ENCODE data around the gene PPP6R3. TPM values are rescaled to one million over a fixed set of nuclear protein-coding genes. Genes with fewer than 3 reads are reported as not detected.
"Not testable (repeated sequence)": the region's sequence is repeated elsewhere in the genome, so short reads cannot be mapped to it uniquely, and the experiment has no call there.

PPP6R3 gene
- polyA plus RNA-seq, 2 donors = 23.0 to 24.8 TPM

DNA sequence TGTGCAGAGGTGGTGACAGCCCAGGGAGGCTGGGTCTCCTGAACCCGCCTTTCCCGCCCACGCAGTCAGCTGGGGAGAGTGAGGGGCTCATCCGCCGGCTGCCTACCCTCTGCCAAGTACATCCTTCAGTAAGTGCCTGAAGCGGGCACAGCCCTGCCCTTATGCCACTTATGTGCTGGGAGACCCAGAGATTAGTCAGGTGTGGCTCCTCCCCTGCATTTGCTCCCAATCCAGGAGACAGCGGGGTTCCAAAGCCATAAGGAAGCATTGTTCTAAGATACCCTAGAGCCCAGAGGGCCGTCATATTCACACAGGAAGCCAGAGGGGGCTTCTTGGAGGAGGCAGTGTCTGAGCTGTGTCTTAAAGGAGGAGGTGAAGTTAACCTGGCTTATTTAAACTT is 5.8 kb upstream of the PPP6R3 start:
- Histone ChIP-seq H3K4me1 (ENCODE audit: control insufficient read depth in 2 of 2, insufficient read depth in 2 of 2, low read length in 1 of 2) (peaks cover 3 to 7% of the 10 kb centered on the region in 2 donors), H3K9me3 (ENCODE audit: control insufficient read depth in 2 of 2, insufficient read depth in 1 of 2, low read depth in 1 of 2, low read length in 1 of 2) (no peaks in the 10 kb centered on the region), H3K4me3 (ENCODE audit: low read depth in 1 of 2, low read length in 2 of 2) (no peak overlapping the region), H3K36me3 (ENCODE audit: control insufficient read depth in 2 of 2, insufficient read depth in 2 of 2, low read length in 1 of 2) (no peaks in the 10 kb centered on the region), H3K27me3 (ENCODE audit: control insufficient read depth in 1 of 2, insufficient read depth in 2 of 2, low read length in 2 of 2) (no peaks in the 10 kb centered on the region), H3K27ac (ENCODE audit: low read depth in 2 of 2, low read length in 1 of 2) (no peak overlapping the region)
- 40 to 47% methylated on average over 8 of the region's 8 CpGs for WGBS, 2 donors

DNA sequence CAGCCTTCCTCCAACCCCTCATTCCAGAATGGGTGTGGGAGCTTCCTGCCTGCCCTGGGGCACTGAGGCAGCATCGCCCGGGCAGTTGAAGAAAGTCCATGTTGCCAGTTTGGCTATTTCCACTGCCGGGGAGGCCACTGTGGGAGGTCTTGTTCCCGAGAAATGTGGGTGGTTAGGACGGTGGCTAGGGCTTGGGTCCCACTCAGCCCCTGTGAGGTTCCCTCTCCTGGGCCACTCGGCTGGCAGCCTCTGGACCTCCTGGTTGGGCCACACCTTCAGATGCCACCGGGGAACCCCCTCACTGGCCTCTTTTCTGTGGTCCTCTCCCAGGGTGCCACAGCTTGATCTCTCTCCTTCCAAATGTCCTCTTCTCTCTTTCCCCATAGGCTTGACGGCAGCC is 5.1 kb upstream of the PPP6R3 start:
- Histone ChIP-seq H3K36me3 (ENCODE audit: control insufficient read depth in 2 of 2, insufficient read depth in 2 of 2, low read length in 1 of 2) (no peaks in the 10 kb centered on the region), H3K4me1 (ENCODE audit: control insufficient read depth in 2 of 2, insufficient read depth in 2 of 2, low read length in 1 of 2) (peaks cover 3 to 8% of the 10 kb centered on the region in 2 donors), H3K4me3 (ENCODE audit: low read depth in 1 of 2, low read length in 2 of 2) (no peak overlapping the region), H3K27me3 (ENCODE audit: control insufficient read depth in 1 of 2, insufficient read depth in 2 of 2, low read length in 2 of 2) (no peaks in the 10 kb centered on the region), H3K27ac (ENCODE audit: low read depth in 2 of 2, low read length in 1 of 2) (no peak overlapping the region), H3K9me3 (ENCODE audit: control insufficient read depth in 2 of 2, insufficient read depth in 1 of 2, low read depth in 1 of 2, low read length in 1 of 2) (no peaks in the 10 kb centered on the region)
- 60 to 74% methylated on average over 8 of the region's 8 CpGs for WGBS, 2 donors

DNA sequence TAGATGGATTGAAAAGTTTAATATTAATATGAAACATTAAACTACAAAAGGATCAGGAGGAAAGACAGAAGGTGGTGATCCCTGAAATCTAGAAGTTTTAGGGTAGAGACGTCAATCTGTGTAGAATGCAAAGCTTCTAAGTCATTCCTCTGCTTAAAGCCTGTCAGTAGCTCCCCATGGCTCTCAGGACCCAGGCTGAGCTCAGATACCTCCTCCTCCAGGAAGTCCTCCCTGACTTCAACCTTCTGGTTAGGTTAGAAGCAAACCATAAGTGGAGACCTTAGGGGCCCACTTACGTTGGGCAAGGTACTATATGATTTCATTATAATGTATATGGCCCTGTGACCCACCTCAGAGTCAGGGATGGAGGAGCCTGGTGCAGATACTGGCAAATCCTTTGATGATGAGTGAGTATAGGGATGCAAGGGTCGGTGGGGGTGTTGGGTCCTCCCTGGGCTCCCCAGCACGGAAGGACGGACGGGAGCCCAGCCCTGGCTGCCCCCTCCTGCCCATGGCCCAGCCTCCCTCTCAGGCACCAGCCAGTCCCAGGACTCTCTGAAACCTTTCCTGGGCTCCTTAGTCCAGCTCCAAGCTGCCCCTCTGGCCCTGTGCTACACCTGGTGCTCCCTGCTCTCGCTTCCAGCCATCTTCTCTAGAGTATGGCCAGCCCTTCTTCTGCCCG is 3.2 kb upstream of the PPP6R3 start:
- no peaks in the 10 kb centered on the region for H3K36me3 ChIP-seq (ENCODE audit: control insufficient read depth in 2 of 2, insufficient read depth in 2 of 2, low read length in 1 of 2)
- H3K27ac ChIP-seq (ENCODE audit: low read depth in 2 of 2, low read length in 1 of 2) = no peak overlapping the region
- H3K9me3 ChIP-seq (ENCODE audit: control insufficient read depth in 2 of 2, insufficient read depth in 1 of 2, low read depth in 1 of 2, low read length in 1 of 2) = no peaks in the 10 kb centered on the region
- WGBS, 2 donors = 75 to 89% methylated on average over 7 to 8 of the region's 8 CpGs
- no peak overlapping the region for H3K4me3 ChIP-seq (ENCODE audit: low read depth in 1 of 2, low read length in 2 of 2)
- peaks cover 3 to 8% of the 10 kb centered on the region in 2 donors for H3K4me1 ChIP-seq (ENCODE audit: control insufficient read depth in 2 of 2, insufficient read depth in 2 of 2, low read length in 1 of 2)
- no peaks in the 10 kb centered on the region for H3K27me3 ChIP-seq (ENCODE audit: control insufficient read depth in 1 of 2, insufficient read depth in 2 of 2, low read length in 2 of 2)

DNA sequence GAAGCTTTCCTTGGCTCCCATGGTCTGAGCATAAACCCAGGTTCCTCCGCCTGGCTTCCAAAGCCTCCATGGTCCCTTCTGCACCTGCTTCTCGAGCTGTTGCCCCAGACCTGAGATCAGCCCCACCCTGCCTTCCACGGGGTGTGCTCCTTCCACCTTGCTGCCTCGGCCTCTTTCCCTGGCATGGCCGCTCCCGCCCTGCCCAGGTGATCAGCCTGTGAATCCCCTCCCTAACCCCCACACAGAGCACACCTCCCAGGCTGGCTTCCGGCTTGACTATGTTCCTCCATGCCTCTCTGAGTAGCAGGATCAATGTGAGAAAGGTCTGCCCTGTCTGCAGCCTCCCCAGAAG is 2.7 kb upstream of the PPP6R3 start:
- no peak overlapping the region for H3K27ac ChIP-seq (ENCODE audit: low read depth in 2 of 2, low read length in 1 of 2)
- H3K27me3 ChIP-seq (ENCODE audit: control insufficient read depth in 1 of 2, insufficient read depth in 2 of 2, low read length in 2 of 2) = no peaks in the 10 kb centered on the region
- no peak overlapping the region for H3K4me3 ChIP-seq (ENCODE audit: low read depth in 1 of 2, low read length in 2 of 2)
- whole genome bisulfite sequencing, 2 donors = 75 to 81% methylated on average over 7 of the region's 7 CpGs
- H3K36me3 ChIP-seq (ENCODE audit: control insufficient read depth in 2 of 2, insufficient read depth in 2 of 2, low read length in 1 of 2) = no peaks in the 10 kb centered on the region
- peaks cover 3 to 10% of the 10 kb centered on the region in 2 donors for H3K4me1 ChIP-seq (ENCODE audit: control insufficient read depth in 2 of 2, insufficient read depth in 2 of 2, low read length in 1 of 2)
- no peaks in the 10 kb centered on the region for H3K9me3 ChIP-seq (ENCODE audit: control insufficient read depth in 2 of 2, insufficient read depth in 1 of 2, low read depth in 1 of 2, low read length in 1 of 2)

DNA sequence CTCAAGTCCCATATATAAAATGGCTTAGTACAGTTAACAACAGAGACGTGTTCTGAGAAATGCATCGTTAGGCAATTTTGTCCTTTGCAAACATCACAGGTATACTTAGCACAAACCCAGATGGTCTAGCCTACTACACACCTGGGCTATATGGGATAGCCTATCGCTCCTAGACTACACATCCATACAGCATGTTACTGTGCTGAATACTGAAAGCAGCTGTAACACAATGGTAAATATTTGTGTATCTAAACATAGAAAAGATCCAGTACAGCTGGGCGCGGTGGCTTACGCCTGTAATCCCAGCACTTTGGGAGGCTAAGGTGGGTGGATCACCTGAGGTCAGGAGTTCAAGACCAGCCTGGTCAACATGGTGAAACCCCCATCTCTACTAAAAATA is 2.2 kb upstream of the PPP6R3 start:
- WGBS, 2 donors = 79 to 80% methylated on average over 6 of the region's 6 CpGs
- H3K27ac ChIP-seq (ENCODE audit: low read depth in 2 of 2, low read length in 1 of 2) = not testable (repeated sequence)

DNA sequence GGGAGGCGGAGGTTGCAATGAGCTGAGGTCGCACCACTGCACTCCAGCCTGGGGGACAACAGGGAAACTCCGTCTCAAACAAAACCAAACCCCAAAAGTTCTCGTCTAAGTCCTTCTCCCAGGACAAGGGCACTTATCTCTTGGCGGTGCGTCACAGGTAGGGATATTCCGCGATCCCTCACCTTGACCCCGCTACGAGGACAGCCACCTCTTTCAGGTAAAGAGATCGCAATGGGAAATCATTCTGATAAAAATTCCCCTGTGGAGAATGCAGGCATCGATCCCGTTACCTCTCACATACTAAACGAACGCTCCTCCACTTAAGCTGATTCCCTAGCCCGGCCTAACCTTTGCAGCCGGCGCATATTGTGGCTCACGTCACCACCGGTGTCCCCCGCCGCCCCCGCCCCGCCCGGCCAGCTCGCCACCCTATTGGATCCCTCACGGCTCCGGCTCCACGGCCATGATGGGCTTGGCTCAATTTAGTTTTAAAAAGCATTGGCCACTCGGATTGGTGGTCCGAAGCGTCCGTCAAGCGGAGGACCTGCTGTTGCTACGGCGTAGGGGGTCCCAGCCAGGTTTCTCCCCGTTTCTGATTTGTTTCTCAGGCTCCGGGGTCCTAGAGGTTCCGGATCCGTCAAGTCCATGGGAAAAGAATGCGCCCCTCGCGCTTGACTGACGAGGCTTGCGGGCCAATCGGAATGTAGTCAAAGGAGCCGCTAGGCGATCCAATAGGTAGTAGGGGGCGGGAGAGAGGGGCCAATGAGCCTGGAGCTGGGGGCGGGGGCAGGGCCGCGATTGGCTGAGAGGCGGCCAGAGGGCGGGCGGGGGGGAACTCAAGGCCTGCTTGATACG is 439 bp upstream of the PPP6R3 start:
- Histone ChIP-seq H3K4me1 (ENCODE audit: control insufficient read depth in 2 of 2, insufficient read depth in 2 of 2, low read length in 1 of 2) (peaks cover 3 to 10% of the 10 kb centered on the region in 2 donors), H3K27ac (ENCODE audit: low read depth in 2 of 2, low read length in 1 of 2) (peak overlapping the region; percentile 97), H3K9me3 (ENCODE audit: control insufficient read depth in 2 of 2, insufficient read depth in 1 of 2, low read depth in 1 of 2, low read length in 1 of 2) (no peaks in the 10 kb centered on the region), H3K27me3 (ENCODE audit: control insufficient read depth in 1 of 2, insufficient read depth in 2 of 2, low read length in 2 of 2) (no peaks in the 10 kb centered on the region), H3K36me3 (ENCODE audit: control insufficient read depth in 2 of 2, insufficient read depth in 2 of 2, low read length in 1 of 2) (no peaks in the 10 kb centered on the region), H3K4me3 (ENCODE audit: low read depth in 1 of 2, low read length in 2 of 2) (peak overlapping the region; percentile 73 to 78)
- 3 to 4% methylated on average over 54 to 56 of the region's 56 CpGs for WGBS, 2 donors

More for the DNA sequence above, 2.2 kb upstream of the PPP6R3 start:
- H3K9me3 ChIP-seq (ENCODE audit: control insufficient read depth in 2 of 2, insufficient read depth in 1 of 2, low read depth in 1 of 2, low read length in 1 of 2); H3K27me3 ChIP-seq (ENCODE audit: control insufficient read depth in 1 of 2, insufficient read depth in 2 of 2, low read length in 2 of 2); H3K36me3 ChIP-seq (ENCODE audit: control insufficient read depth in 2 of 2, insufficient read depth in 2 of 2, low read length in 1 of 2); H3K4me1 ChIP-seq (ENCODE audit: control insufficient read depth in 2 of 2, insufficient read depth in 2 of 2, low read length in 1 of 2); H3K4me3 ChIP-seq (ENCODE audit: low read depth in 1 of 2, low read length in 2 of 2): not testable (repeated sequence)

DNA sequence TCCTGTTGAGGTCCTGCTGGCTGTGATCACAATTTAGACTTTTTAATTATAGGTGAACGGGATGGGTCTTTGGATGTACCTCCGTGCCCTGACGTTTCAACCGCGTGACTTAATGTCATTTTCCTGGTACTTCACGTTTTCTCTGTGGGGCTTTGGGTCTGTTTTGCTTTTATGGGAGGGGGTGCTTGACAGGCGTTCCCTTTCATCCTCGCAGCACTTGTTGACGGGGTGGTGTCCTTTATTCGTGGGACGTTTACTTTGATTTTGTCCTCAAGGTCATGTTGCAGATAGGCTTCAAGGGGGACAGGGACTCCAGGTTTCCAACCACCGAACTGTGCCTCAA is 994 bp downstream of the PPP6R3 start:
- Histone ChIP-seq H3K9me3 (ENCODE audit: control insufficient read depth in 2 of 2, insufficient read depth in 1 of 2, low read depth in 1 of 2, low read length in 1 of 2) (no peaks in the 10 kb centered on the region), H3K27me3 (ENCODE audit: control insufficient read depth in 1 of 2, insufficient read depth in 2 of 2, low read length in 2 of 2) (no peaks in the 10 kb centered on the region), H3K27ac (ENCODE audit: low read depth in 2 of 2, low read length in 1 of 2) (peak overlapping the region; percentile 97), H3K4me3 (ENCODE audit: low read depth in 1 of 2, low read length in 2 of 2) (peak overlapping the region; percentile 73 to 78), H3K36me3 (ENCODE audit: control insufficient read depth in 2 of 2, insufficient read depth in 2 of 2, low read length in 1 of 2) (no peaks in the 10 kb centered on the region), H3K4me1 (ENCODE audit: control insufficient read depth in 2 of 2, insufficient read depth in 2 of 2, low read length in 1 of 2) (peaks cover 0 to 10% of the 10 kb centered on the region in 2 donors)
- WGBS, 2 donors = 1% methylated on average over 12 of the region's 12 CpGs

DNA sequence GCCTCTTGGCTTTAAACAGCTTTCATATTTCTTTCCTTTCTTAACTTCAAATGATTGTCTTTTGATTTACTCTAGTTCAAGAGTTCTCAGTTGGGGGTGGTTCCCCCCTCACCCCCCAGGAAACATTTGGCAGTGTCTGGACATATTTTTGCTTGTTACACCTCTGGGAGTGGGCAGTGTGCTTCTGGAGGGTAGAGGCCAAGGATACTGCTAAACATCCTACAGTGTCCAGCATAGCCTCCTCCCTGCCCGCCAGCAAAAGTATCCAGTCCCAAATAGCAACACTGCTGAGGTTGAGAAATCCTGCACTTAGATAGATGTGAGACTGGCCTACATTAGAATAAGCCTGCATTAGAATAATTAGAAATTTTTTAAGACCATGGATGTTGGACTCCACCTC is 3.2 kb downstream of the PPP6R3 start:
- no peak overlapping the region for H3K4me3 ChIP-seq (ENCODE audit: low read depth in 1 of 2, low read length in 2 of 2)
- H3K36me3 ChIP-seq (ENCODE audit: control insufficient read depth in 2 of 2, insufficient read depth in 2 of 2, low read length in 1 of 2) = no peaks in the 10 kb centered on the region
- H3K4me1 ChIP-seq (ENCODE audit: control insufficient read depth in 2 of 2, insufficient read depth in 2 of 2, low read length in 1 of 2) = peaks cover 2 to 6% of the 10 kb centered on the region in 2 donors
- H3K27me3 ChIP-seq (ENCODE audit: control insufficient read depth in 1 of 2, insufficient read depth in 2 of 2, low read length in 2 of 2) = no peaks in the 10 kb centered on the region
- WGBS, 2 donors = 80 to 81% methylated on average over 1 of the region's 1 CpG
- no peak overlapping the region for H3K27ac ChIP-seq (ENCODE audit: low read depth in 2 of 2, low read length in 1 of 2)
- no peaks in the 10 kb centered on the region for H3K9me3 ChIP-seq (ENCODE audit: control insufficient read depth in 2 of 2, insufficient read depth in 1 of 2, low read depth in 1 of 2, low read length in 1 of 2)

DNA sequence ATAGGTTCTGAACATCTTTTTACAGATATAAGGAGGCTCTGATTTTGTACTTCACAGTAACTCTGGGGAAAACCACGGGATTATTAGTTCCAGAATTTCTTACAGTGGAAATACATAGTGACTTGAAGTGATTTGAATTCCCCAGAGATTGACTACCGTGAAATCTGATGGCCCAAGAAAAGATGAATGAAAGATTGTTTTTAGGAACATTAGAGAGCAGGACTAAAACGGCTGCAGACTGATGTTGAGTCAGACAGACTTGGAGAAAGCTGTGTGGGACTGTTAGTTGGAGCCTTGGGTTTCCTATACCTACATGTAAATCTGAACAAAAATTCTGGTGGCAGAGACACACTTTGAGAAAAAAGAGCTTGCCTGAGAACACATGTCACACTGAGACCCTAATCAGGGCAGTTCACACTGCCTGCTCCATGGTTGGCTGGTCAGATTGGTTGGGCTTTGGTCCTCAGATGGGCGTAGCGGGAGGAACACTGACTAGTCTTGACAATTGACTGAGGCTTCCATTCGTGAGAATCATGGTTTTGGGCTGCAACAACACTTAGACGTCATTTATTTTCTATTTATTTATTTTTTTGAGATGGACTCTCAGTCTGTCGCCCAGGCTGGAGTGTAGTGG is 6.8 kb downstream of the PPP6R3 start:
- H3K9me3 ChIP-seq (ENCODE audit: control insufficient read depth in 2 of 2, insufficient read depth in 1 of 2, low read depth in 1 of 2, low read length in 1 of 2) = no peaks in the 10 kb centered on the region
- H3K27ac ChIP-seq (ENCODE audit: low read depth in 2 of 2, low read length in 1 of 2) = no peak overlapping the region
- 72 to 77% methylated on average over 8 of the region's 8 CpGs for WGBS, 2 donors
- H3K27me3 ChIP-seq (ENCODE audit: control insufficient read depth in 1 of 2, insufficient read depth in 2 of 2, low read length in 2 of 2) = no peaks in the 10 kb centered on the region
- peaks cover 2 to 15% of the 10 kb centered on the region in 2 donors for H3K4me1 ChIP-seq (ENCODE audit: control insufficient read depth in 2 of 2, insufficient read depth in 2 of 2, low read length in 1 of 2)
- no peak overlapping the region for H3K4me3 ChIP-seq (ENCODE audit: low read depth in 1 of 2, low read length in 2 of 2)
- H3K36me3 ChIP-seq (ENCODE audit: control insufficient read depth in 2 of 2, insufficient read depth in 2 of 2, low read length in 1 of 2) = peaks cover 0 to 5% of the 10 kb centered on the region in 2 donors
